Thyroid gland (tissue), 4 donors: ENCODE results near the gene PTGFRN.

Experiments used
- POLR2A ChIP-seq, 2 donors: fragments of 450-650 bp; IDR thresholded peaks; one replicate each; pipeline ENCODE4 v1.6.1; 2017; ENCODE audit warnings: antibody characterized with exemption in 2 of 2, mild to moderate bottlenecking in 2 of 2, moderate library complexity in 1 of 2
- TF ChIP-seq, protein P1 (sequence below), 6 experiments: fragments of 200-600 bp in 3 of 6; fragments of 450-650 bp in 3 of 6; sonication (generic) in 3 of 6; IDR thresholded peaks; one replicate each; pipeline ENCODE4 v1.5.1; 2016 to 2019; ENCODE audit warnings: antibody characterized with exemption in 6 of 6, mild to moderate bottlenecking in 2 of 6, inconsistent platforms in 1 of 6, moderate library complexity in 1 of 6

DNA sequence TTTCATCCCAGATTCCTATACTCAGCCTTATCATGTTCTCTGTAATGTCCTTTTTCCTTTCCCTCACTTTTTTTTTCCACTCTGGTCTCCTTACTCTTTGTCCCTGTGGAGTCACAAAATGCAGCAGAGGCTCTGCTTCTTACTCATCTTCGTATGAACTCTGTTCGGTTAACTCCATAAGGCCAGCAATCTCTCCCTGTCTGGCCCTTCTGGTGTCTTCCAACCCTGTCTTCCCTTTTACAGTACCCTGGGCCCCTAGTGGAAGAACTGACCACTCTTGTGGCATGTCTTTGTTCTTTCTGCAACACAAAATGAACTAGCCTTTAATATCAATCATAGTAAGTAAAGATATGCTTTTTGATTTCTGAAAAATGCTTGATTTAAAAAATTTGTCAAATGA, 98.9 kb downstream of the PTGFRN start:
- no peak for TF ChIP-seq POLR2A (IDR thresholded peaks at IDR 0.05)
- TF ChIP-seq, protein P1, sequence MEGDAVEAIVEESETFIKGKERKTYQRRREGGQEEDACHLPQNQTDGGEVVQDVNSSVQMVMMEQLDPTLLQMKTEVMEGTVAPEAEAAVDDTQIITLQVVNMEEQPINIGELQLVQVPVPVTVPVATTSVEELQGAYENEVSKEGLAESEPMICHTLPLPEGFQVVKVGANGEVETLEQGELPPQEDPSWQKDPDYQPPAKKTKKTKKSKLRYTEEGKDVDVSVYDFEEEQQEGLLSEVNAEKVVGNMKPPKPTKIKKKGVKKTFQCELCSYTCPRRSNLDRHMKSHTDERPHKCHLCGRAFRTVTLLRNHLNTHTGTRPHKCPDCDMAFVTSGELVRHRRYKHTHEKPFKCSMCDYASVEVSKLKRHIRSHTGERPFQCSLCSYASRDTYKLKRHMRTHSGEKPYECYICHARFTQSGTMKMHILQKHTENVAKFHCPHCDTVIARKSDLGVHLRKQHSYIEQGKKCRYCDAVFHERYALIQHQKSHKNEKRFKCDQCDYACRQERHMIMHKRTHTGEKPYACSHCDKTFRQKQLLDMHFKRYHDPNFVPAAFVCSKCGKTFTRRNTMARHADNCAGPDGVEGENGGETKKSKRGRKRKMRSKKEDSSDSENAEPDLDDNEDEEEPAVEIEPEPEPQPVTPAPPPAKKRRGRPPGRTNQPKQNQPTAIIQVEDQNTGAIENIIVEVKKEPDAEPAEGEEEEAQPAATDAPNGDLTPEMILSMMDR (IDR thresholded peaks at IDR 0.05), result no peak
